B cell (primary cell): Measurements from ENCODE around the gene IQSEC3. TPM values are rescaled to one million over a fixed set of nuclear protein-coding genes. Genes with fewer than 3 reads are reported as not detected.

Experiments used
- ATAC-seq: fragments of 200-7000 bp; cut with Tn5 transposase; one replicate; pipeline ENCODE4 v1.10.0; 2021; ENCODE audit warnings: low read depth, mild to moderate bottlenecking, moderate number of reproducible peaks, moderate library complexity
- CTCF ChIA-PET: fragments of 350-600 bp; sonication (Branson Sonifier 250); formaldehyde crosslinking; loops from one replicate; lab custom pipeline; 2021; ENCODE audit warnings: antibody characterized with exemption, inconsistent platforms; lab: Charles Lee
- POLR2A ChIA-PET: fragments of 350-600 bp; sonication (Branson Sonifier 250); formaldehyde crosslinking; loops from one replicate; lab custom pipeline; 2021; ENCODE audit warnings: antibody characterized with exemption; lab: Charles Lee
- DNase-seq: peaks from one replicate; pipeline ENCODE4 v3.0.0; 2013
- H2AFZ ChIP-seq: 2 replicates; pipeline ENCODE4 v1.6.1; 2012; ENCODE audit warnings: mild to moderate bottlenecking, low read depth, low read length; ENCODE audit not compliant: insufficient read depth, poor library complexity, severe bottlenecking
- H3K27ac ChIP-seq, 2 donors: 1 replicate in 1 of 2; 2 replicates in 1 of 2; pipeline ENCODE4 v1.5.1; 2012 to 2013; ENCODE audit warnings: low read length in 2 of 2, mild to moderate bottlenecking in 2 of 2, moderate library complexity in 1 of 2
- H3K27me3 ChIP-seq, 4 experiments: fragments of 200-600 bp in 1 of 4; sonication (generic) in 1 of 4; replicated peaks in 1 of 4; 1 replicate in 2 of 4; 2 replicates in 2 of 4; pipeline versions ENCODE4 v1.6.1 to v1.7.0; 2013 to 2016; ENCODE audit warnings: low read length in 3 of 4, mild to moderate bottlenecking in 2 of 4, mixed read lengths in 1 of 4, moderate library complexity in 1 of 4; ENCODE audit not compliant: insufficient read depth in 4 of 4, control insufficient read depth in 3 of 4; ENCODE audit errors: control extremely low read depth in 1 of 4
- H3K36me3 ChIP-seq, 2 experiments: replicated peaks in 1 of 2; 1 replicate in 1 of 2; 2 replicates in 1 of 2; pipeline versions ENCODE4 v1.6.1 to v1.7.1; 2013; ENCODE audit warnings: low read length in 1 of 2; ENCODE audit not compliant: insufficient read depth in 2 of 2, control insufficient read depth in 1 of 2; ENCODE audit errors: control extremely low read depth in 1 of 2, extremely low read depth in 1 of 2
- H3K4me1 ChIP-seq, 2 donors: fragments of 200-600 bp in 1 of 2; sonication (generic) in 1 of 2; 1 replicate in 1 of 2; 2 replicates in 1 of 2; pipeline versions ENCODE4 v1.5.1 to v1.6.1; 2013 to 2017; ENCODE audit warnings: low read length in 2 of 2; ENCODE audit not compliant: control insufficient read depth in 2 of 2, insufficient read depth in 2 of 2
- H3K4me2 ChIP-seq: replicated peaks from 2 replicates; pipeline ENCODE3; 2012; ENCODE audit warnings: mild to moderate bottlenecking, low read depth, low read length; ENCODE audit not compliant: poor library complexity, severe bottlenecking
- H3K4me3 ChIP-seq, 5 experiments: fragments of 200-600 bp in 1 of 5; sonication (generic) in 1 of 5; 1 replicate in 3 of 5; 2 replicates in 2 of 5; pipeline versions ENCODE4 v1.5.1 to v1.7.0; 2011 to 2016; ENCODE audit warnings: low read length in 4 of 5, mild to moderate bottlenecking in 4 of 5, low read depth in 2 of 5, control low read depth in 1 of 5, moderate library complexity in 1 of 5; ENCODE audit not compliant: insufficient read depth in 1 of 5; ENCODE audit errors: control extremely low read depth in 1 of 5, extremely low read depth in 1 of 5
- H3K79me2 ChIP-seq: fragments of 200-600 bp; sonication (generic); one replicate; pipeline ENCODE4 v1.6.0; 2016; ENCODE audit warnings: low read length; ENCODE audit not compliant: control insufficient read depth, insufficient read depth
- H3K9ac ChIP-seq: fragments of 200-600 bp; sonication (generic); 2 replicates; pipeline ENCODE4 v1.6.1; 2017; ENCODE audit warnings: mild to moderate bottlenecking, low read length, moderate library complexity
- H3K9me3 ChIP-seq, 3 donors: one replicate each; pipeline versions ENCODE4 v1.6.1 to v1.7.1; 2013; ENCODE audit warnings: low read length in 2 of 3; ENCODE audit not compliant: control insufficient read depth in 2 of 3, insufficient read depth in 1 of 3; ENCODE audit errors: control extremely low read depth in 1 of 3
- H4K20me1 ChIP-seq: 2 replicates; pipeline ENCODE4 v1.6.0; 2012; ENCODE audit warnings: mild to moderate bottlenecking, low read length; ENCODE audit not compliant: insufficient read depth, control insufficient read depth, poor library complexity, severe bottlenecking
- H3K27ac Mint-ChIP-seq: one replicate; pipeline ENCODE4 v1.8.0; 2021; ENCODE audit warnings: mixed read lengths
- H3K27me3 Mint-ChIP-seq: one replicate; pipeline ENCODE4 v1.8.0; 2021; ENCODE audit warnings: mixed read lengths
- H3K4me1 Mint-ChIP-seq: one replicate; pipeline ENCODE4 v1.8.0; 2021; ENCODE audit warnings: mixed read lengths
- H3K4me3 Mint-ChIP-seq: one replicate; pipeline ENCODE4 v1.8.0; 2021; ENCODE audit warnings: mixed read lengths
- H3K9me3 Mint-ChIP-seq: one replicate; pipeline ENCODE4 v1.8.0; 2022; ENCODE audit warnings: mixed read lengths; ENCODE audit not compliant: insufficient read depth
- CTCF ChIP-seq: fragments of 200-600 bp; IDR thresholded peaks from one replicate; pipeline ENCODE4 v1.8.0; 2022; ENCODE audit warnings: antibody characterized with exemption, mild to moderate bottlenecking
- EZH2 ChIP-seq: IDR thresholded peaks from 2 replicates; pipeline ENCODE4 v1.6.1; 2012; ENCODE audit warnings: borderline replicate concordance, low read depth, mild to moderate bottlenecking, moderate library complexity, low read length; ENCODE audit not compliant: insufficient read depth, poor library complexity, severe bottlenecking
- WGBS: methylation state at CpG from one replicate; pipeline ENCODE4 v1.1.5; 2013; ENCODE audit warnings: missing lambda C conversion rate; ENCODE audit not compliant: insufficient coverage; 5-methylcytosine and 5-hydroxymethylcytosine counted together
- intact Hi-C: fragments of 100-400 bp; cut with micrococcal nuclease; formaldehyde crosslinking; loops from one replicate; pipeline ENCODE4 v1.10.0; 2022
- polyA plus RNA-seq: library from polyadenylated mRNA; depleted of rRNA; stranded (reverse); fragments of >200 nt; gene quantifications from 2 replicates; pipeline ENCODE4 v1.2.3, GENCODE V29; 2012
- total RNA-seq, 2 donors: library from RNA; stranded (reverse); fragments of 120-200 nt in 1 of 2; gene quantifications; 1 replicate in 1 of 2; 2 replicates in 1 of 2; pipeline versions ENCODE4 v1.2.3 to v1.2.4, GENCODE V29; 2013 to 2022

IQSEC3 gene
- total and polyA plus RNA-seq, 2 donors (not counting 1 experiment from before 2014, with no cell fraction given), result 0.01 to 1.8 TPM

GRCh38 chr12:159156-159782 lies 92.7 kb downstream of the IQSEC3 start:
- ChIA-PET POLR2A (no interaction called here), CTCF (no interaction called here)
- no peaks in the 10 kb centered on the region for H3K79me2 ChIP-seq
- no peak overlapping the region for H3K4me2 ChIP-seq
- no peaks in the 10 kb centered on the region for H3K27me3 ChIP-seq
- no peaks in the 10 kb centered on the region for H3K4me1 Mint-ChIP-seq
- H3K9me3 ChIP-seq, result peaks cover 0 to 4% (median 0%) of the 10 kb centered on the region in 3 donors
- peaks cover under 1% of the 10 kb centered on the region for H3K27me3 Mint-ChIP-seq
- H2AFZ ChIP-seq, result no peak overlapping the region
- no peak for DNase-seq
- no peak for ATAC-seq
- no peak overlapping the region for H3K4me3 ChIP-seq
- no peak overlapping the region for H3K4me3 Mint-ChIP-seq
- peaks cover 2% of the 10 kb centered on the region for H3K9me3 Mint-ChIP-seq
- WGBS, result 71% methylated on average over 6 of the region's 7 CpGs
- H3K27ac Mint-ChIP-seq, result no peak overlapping the region
- intact Hi-C loops, result no loop called here
- no peaks in the 10 kb centered on the region for H3K4me1 ChIP-seq
- no peak overlapping the region for H3K27ac ChIP-seq
- no peaks in the 10 kb centered on the region for H4K20me1 ChIP-seq
- H3K36me3 ChIP-seq, result no peaks in the 10 kb centered on the region
- no peak for TF ChIP-seq CTCF
- no peak for TF ChIP-seq EZH2
- no peak overlapping the region for H3K9ac ChIP-seq

GRCh38 chr12:160858-161257 lies 94.3 kb downstream of the IQSEC3 start:
- Histone ChIP-seq H3K4me1 (no peaks in the 10 kb centered on the region), H3K9ac (no peak overlapping the region), H3K27me3 (no peaks in the 10 kb centered on the region), H3K4me2 (no peak overlapping the region), H3K4me3 (no peak overlapping the region), H3K79me2 (no peaks in the 10 kb centered on the region), H2AFZ (no peak overlapping the region), H3K27ac (no peak overlapping the region), H3K9me3 (peaks cover 0 to 4% (median 0%) of the 10 kb centered on the region in 3 donors), H3K36me3 (no peaks in the 10 kb centered on the region), H4K20me1 (no peaks in the 10 kb centered on the region)
- H3K4me1 Mint-ChIP-seq, result no peaks in the 10 kb centered on the region
- H3K27me3 Mint-ChIP-seq, result peaks cover 4% of the 10 kb centered on the region
- H3K27ac Mint-ChIP-seq, result no peak overlapping the region
- DNase-seq, result no peak
- TF ChIP-seq EZH2 (no peak), CTCF (no peak)
- no peak for ATAC-seq
- intact Hi-C loops, result no loop called here
- peaks cover 2% of the 10 kb centered on the region for H3K9me3 Mint-ChIP-seq
- WGBS, result 89% methylated on average over 8 of the region's 9 CpGs
- ChIA-PET POLR2A (no interaction called here), CTCF (no interaction called here)
- no peak overlapping the region for H3K4me3 Mint-ChIP-seq
